Right atrium auricular region (tissue), 2 donors: Measurements from ENCODE around the gene CDKAL1. TPM values are rescaled to one million over a fixed set of nuclear protein-coding genes. Genes with fewer than 3 reads are reported as not detected.

ENCODE experiments used
- DNase-seq: peaks from one replicate; pipeline ENCODE4 v3.0.0-alpha.2; 2019; ENCODE audit warnings: low spot score
- H3K27ac ChIP-seq, 2 donors: fragments of 200-600 bp; sonication (generic); 1 replicate in 1 of 2; 2 replicates in 1 of 2; pipeline ENCODE4 v1.5.1; 2016 to 2019
- H3K27me3 ChIP-seq, 2 donors: fragments of 200-600 bp; sonication (generic); one replicate each; pipeline versions ENCODE4 v1.5.1 to v1.6.0; 2017 to 2019
- H3K36me3 ChIP-seq: fragments of 200-600 bp; sonication (generic); one replicate; pipeline ENCODE4 v1.5.1; 2016
- H3K4me1 ChIP-seq, 2 donors: fragments of 200-600 bp; sonication (generic); one replicate each; pipeline versions ENCODE4 v1.5.1 to v1.6.0; 2017 to 2019
- H3K4me3 ChIP-seq, 2 donors: fragments of 200-600 bp; sonication (generic); 1 replicate in 1 of 2; 2 replicates in 1 of 2; pipeline ENCODE4 v1.5.1; 2017 to 2019; ENCODE audit warnings: mild to moderate bottlenecking in 1 of 2, moderate library complexity in 1 of 2
- H3K9me3 ChIP-seq, 2 donors: fragments of 200-600 bp; sonication (generic); one replicate each; pipeline ENCODE4 v1.5.1; 2019
- CTCF ChIP-seq, 2 donors: fragments of 200-600 bp; sonication (generic); IDR thresholded peaks; one replicate each; pipeline ENCODE4 v1.5.1; 2019; ENCODE audit warnings: antibody characterized with exemption in 2 of 2
- total RNA-seq, 2 donors: library from RNA; depleted of rRNA; stranded (reverse); fragments of >200 nt; gene quantifications; one replicate each; pipeline ENCODE4 v1.1.0, GENCODE V29; 2016

CDKAL1 gene
- total RNA-seq, 2 donors from 2014 or later: 8.8 to 10.5 TPM

- H3K9me3 ChIP-seq: no peaks in the 10 kb centered on the region
- no peaks in the 10 kb centered on the region for H3K36me3 ChIP-seq
- H3K4me1 ChIP-seq: peaks cover 0 to 11% of the 10 kb centered on the region in 2 donors
- no peaks in the 10 kb centered on the region for H3K27me3 ChIP-seq
- DNase-seq: no peak
- no peak for TF ChIP-seq CTCF (IDR thresholded peaks at IDR 0.05)
- H3K27ac ChIP-seq: peak overlapping the region in 1 of 2 donors; percentile 29
- H3K4me3 ChIP-seq: no peak overlapping the region
Measured at GRCh38 chr6:21281366-21281765, 747.1 kb downstream of the CDKAL1 start.

Other genes starting within 250 kb of the CDKAL1 start
- 1 to 10 TPM; 6.0 to 6.4 TPM for gene E2F3, start 132.6 kb upstream of the CDKAL1 start, total RNA-seq